AG09309 (cell line): ENCODE data around the gene PPP2R5E.
A peak's percentile ranks its signal among the peaks of the same experiment; 100 is the strongest.

ENCODE experiments used
- DNase-seq: peaks from one replicate; pipeline ENCODE4 v3.0.0-alpha.2; 2010; ENCODE audit warnings: low read depth
- H3K4me3 ChIP-seq: 2 replicates; pipeline ENCODE4 v1.5.1; 2011; ENCODE audit warnings: mild to moderate bottlenecking, low read depth, low read length, moderate library complexity; ENCODE audit not compliant: control insufficient read depth
- TF ChIP-seq, protein P1 (sequence below): IDR thresholded peaks from 2 replicates; pipeline ENCODE4 v1.5.1; 2011; ENCODE audit warnings: mild to moderate bottlenecking, low read depth, low read length, inconsistent platforms; ENCODE audit not compliant: insufficient read depth, control insufficient read depth; ENCODE audit errors: missing control alignments

The PPP2R5E gene

DNA sequence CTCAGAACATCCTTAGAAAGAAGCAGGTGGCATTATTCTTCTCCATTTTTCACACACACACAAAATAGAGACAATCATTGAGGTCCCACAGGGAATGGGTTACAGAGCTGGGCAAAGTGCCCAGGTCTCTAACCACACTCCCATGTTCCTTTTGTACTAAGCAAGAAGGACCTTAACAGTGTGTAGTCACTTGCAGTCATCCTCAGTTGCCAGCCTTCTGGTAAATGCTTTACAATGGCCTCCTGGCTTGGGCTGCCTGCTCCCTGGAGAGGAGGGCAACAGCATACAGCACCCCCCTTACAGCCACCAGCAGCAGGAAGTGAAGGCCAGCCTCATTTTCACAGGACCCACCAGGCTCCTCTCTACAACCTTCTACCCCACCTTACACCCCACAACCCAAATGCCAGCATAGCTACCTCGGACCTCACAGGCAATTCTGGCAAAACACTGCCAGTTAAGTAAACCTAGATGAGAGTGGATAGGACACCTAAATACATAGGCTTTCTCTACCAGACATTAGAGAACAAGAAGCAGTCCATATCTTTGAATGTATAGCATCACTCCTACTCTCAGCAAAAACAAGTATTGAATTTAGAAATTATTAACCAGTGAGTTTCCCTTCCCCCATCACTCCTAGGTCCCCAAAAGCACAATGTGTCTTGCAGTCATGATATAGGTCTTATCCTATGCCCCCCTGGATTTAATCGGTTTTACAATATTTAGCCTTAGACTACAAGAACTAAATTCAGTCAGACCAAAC, 88.1 kb downstream of the PPP2R5E start:
- peak; percentile 10 for DNase-seq
- TF ChIP-seq, protein P1, sequence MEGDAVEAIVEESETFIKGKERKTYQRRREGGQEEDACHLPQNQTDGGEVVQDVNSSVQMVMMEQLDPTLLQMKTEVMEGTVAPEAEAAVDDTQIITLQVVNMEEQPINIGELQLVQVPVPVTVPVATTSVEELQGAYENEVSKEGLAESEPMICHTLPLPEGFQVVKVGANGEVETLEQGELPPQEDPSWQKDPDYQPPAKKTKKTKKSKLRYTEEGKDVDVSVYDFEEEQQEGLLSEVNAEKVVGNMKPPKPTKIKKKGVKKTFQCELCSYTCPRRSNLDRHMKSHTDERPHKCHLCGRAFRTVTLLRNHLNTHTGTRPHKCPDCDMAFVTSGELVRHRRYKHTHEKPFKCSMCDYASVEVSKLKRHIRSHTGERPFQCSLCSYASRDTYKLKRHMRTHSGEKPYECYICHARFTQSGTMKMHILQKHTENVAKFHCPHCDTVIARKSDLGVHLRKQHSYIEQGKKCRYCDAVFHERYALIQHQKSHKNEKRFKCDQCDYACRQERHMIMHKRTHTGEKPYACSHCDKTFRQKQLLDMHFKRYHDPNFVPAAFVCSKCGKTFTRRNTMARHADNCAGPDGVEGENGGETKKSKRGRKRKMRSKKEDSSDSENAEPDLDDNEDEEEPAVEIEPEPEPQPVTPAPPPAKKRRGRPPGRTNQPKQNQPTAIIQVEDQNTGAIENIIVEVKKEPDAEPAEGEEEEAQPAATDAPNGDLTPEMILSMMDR, result no peak
- no peak overlapping the region for H3K4me3 ChIP-seq

DNA sequence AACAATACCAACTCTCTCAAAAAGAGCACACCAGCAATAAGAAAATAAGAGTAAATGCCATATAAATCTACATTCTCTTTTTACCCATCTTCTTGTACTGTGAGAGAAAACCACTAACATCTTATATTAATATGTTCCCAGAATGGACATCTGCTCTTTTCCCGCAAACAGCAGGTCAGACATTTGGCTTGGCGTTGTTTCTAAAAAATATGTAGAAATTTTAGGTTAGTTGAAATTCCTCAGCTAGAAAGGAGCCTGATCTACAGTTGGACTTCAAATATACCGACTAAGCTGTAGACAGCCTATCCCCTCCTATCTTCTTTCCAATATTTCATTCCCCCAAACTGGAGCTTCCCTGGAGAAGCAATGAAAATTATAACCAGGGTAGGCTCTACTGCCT, 88.7 kb downstream of the PPP2R5E start:
- DNase-seq, result no peak
- TF ChIP-seq, protein P1, result no peak
- no peak overlapping the region for H3K4me3 ChIP-seq

DNA sequence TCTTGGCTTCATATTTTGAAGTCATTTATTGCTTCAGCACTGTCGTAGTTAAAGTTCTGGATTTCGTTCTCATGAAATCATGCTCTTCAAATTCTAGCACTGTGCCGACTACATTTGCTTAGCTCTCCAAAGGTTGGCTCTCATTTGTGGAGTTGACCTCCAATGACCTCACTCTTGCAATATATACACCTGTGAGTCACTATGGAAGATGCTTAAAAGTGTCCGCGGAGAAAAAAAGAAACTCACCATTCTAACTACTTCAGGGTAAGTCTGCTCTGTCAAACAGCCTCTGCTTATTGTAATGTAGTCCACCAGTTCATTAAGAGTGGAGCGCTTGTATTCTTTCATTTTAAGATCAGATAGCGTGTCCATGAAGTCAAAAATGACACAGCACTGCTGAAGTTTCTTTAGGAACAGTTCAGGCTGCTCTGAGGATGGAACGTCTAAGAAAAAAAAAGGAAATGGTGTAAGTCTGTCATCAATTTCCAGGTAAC, 89.7 kb downstream of the PPP2R5E start:
- no peak for DNase-seq
- TF ChIP-seq, protein P1, result no peak
- H3K4me3 ChIP-seq, result no peak overlapping the region

DNA sequence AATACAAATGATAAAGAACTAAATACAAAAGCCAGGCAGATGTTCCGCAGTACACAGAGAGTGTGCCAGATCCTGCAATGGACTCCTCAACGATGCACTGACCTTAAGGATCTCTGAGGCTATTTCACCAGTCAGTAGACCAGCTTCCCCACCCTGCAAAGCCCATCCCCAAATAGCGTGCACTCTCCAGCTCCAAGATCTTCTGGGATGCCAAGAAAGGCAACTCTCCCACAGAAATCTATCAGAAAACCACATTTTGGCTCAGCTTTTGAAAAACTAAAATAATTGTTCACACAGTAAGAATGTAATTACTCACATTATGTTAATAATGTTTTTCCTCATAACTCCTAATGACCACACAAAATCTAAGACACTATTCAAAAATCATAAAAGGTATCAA, 90.4 kb downstream of the PPP2R5E start:
- no peak for DNase-seq
- TF ChIP-seq, protein P1, result no peak
- H3K4me3 ChIP-seq, result no peak overlapping the region

DNA sequence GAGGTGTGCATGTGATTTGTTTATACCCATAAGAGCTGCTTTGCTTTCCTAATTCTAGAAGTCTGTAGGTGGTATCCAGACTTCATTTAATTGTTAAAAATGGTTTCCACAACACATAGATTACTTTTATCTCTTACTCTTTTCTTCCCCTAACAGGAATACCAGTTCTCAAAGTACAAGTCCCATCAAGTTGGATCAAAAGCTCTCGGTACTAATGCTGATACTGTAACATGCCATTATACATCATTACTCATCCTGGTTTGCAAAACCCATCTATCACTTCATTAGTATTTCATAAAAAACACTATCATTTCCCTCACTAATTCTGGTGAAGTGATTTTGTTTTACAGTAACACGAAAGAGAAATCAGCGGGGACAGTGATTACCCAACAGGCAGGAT, 94.3 kb downstream of the PPP2R5E start:
- H3K4me3 ChIP-seq, result no peak overlapping the region
- no peak for DNase-seq
- TF ChIP-seq, protein P1, result no peak

DNA sequence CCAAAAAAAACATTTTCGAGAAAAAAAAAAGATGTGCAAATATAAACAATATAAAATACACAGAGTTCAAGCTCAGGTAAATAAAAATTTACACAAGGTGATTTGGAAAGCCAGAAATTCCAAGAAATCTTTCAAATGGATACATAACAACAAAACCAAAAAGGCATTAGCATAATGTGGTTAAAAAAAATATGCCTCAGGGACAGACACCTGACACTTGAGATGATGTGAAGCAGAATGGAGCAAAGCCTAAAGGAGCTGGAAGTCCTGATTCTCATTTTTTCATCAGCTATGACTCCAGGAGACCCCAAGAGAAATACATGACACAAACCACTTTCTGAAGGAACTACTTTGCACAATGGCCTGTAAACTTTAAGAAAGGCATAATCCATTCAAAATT, 98.6 kb downstream of the PPP2R5E start:
- TF ChIP-seq, protein P1, result no peak
- DNase-seq, result no peak
- no peak overlapping the region for H3K4me3 ChIP-seq
